Measurements from ENCODE around the gene STXBP3. TPM values are rescaled to one million over a fixed set of nuclear protein-coding genes. Genes with fewer than 3 reads are reported as not detected.
"Not testable (repeated sequence)": the region's sequence is repeated elsewhere in the genome, so short reads cannot be mapped to it uniquely, and the experiment has no call there.

STXBP3 gene
- total and polyA plus RNA-seq, 2 of the 13 experiments (the other 11 are each of a cell fraction or from before 2014, with no cell fraction given), result 13.0 to 20.8 TPM

DNA sequence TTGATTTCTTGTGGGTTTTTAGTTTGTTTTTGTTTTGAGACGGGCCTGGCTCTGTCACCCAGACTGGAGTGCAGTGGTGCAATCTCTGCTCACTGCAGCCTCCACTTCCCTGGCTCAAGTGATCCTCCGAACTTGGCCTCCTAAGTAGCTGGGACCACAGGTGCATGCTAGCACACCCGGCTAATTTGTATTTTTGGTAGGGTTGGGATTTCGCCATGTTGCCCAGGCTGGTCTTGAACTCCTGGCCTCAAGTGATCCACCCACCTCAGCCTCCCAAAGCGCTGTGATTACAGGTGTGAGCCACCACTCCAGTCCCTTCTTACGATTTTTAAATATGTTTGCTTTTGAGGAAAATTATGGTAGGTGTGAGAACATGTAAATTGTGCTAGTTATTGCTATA lies 44.4 kb upstream of the STXBP3 start:
- H3K4me1 ChIP-seq (ENCODE audit: insufficient read depth, low read length); H3K4me2 ChIP-seq (ENCODE audit: low read depth, low read length); DNase-seq (ENCODE audit: low spot score); H3K27ac ChIP-seq (ENCODE audit: extremely low read length, insufficient read depth, low read length); H3K79me2 ChIP-seq (ENCODE audit: insufficient read depth, low read length); CTCF ChIA-PET (ENCODE audit: low intra/inter-chr PET ratio, low total read pairs); H3K9ac ChIP-seq (ENCODE audit: insufficient read depth, low read depth, low read length); H3K9me3 ChIP-seq (ENCODE audit: low read length); ATAC-seq; H3K4me3 ChIP-seq (replicated peaks in 1 of 3; ENCODE audit: insufficient read depth in 1 of 3, low read depth in 2 of 3, low read length in 3 of 3); FAIRE-seq; in situ Hi-C loops (cut with HindIII; ENCODE audit: extremely low pct_ligation_motif_present, low pct_unique_long_range_greater_than_20kb); intact Hi-C loops (cut with micrococcal nuclease; ENCODE audit: unreplicated experiment); BruUV-seq (replicated peaks); H2AFZ ChIP-seq (ENCODE audit: low read length); H3K27me3 ChIP-seq (ENCODE audit: control insufficient read depth in 1 of 2, insufficient read depth in 2 of 2, low read length in 2 of 2); H4K20me1 ChIP-seq (ENCODE audit: insufficient read depth, low read length): not testable (repeated sequence)
- 96% methylated on average over 6 of the region's 6 CpGs for WGBS (ENCODE audit: low lambda C conversion rate)
- peaks cover 10 to 29% of the 10 kb centered on the region in 2 experiments for H3K36me3 ChIP-seq (replicated peaks in 1 of 2; ENCODE audit: control insufficient read depth in 1 of 2, insufficient read depth in 2 of 2, low read length in 2 of 2)
- POLR2A ChIA-PET, result interaction anchor here (0.8 kb wide), 1 partner anchor 10 kb away, joined by 3 read pairs; the partner anchor contains the start of gene PRPF38B
- TF ChIP-seq POLR2A (IDR thresholded peaks at IDR 0.05; ENCODE audit: insufficient read depth in 1 of 2, low read depth in 2 of 2, low read length in 2 of 2) (peak in 1 of 2 experiments; percentile 30; a peak in 1 of 4 replicates), SSRP1 (CRISPR knock-in tag; IDR thresholded peaks at IDR 0.05) (0 out of 2 replicates have a peak, but pooled peaks have one; percentile 44), RBM22 (optimal IDR thresholded peaks at IDR 0.05; ENCODE audit: low read length) (peak; percentile 52), ZNF460 (CRISPR knock-in tag; IDR thresholded peaks at IDR 0.05; ENCODE audit: borderline replicate concordance) (peak; percentile 51; the same call in 1 of the 2 replicates)
- TF ChIP-seq, protein P1, sequence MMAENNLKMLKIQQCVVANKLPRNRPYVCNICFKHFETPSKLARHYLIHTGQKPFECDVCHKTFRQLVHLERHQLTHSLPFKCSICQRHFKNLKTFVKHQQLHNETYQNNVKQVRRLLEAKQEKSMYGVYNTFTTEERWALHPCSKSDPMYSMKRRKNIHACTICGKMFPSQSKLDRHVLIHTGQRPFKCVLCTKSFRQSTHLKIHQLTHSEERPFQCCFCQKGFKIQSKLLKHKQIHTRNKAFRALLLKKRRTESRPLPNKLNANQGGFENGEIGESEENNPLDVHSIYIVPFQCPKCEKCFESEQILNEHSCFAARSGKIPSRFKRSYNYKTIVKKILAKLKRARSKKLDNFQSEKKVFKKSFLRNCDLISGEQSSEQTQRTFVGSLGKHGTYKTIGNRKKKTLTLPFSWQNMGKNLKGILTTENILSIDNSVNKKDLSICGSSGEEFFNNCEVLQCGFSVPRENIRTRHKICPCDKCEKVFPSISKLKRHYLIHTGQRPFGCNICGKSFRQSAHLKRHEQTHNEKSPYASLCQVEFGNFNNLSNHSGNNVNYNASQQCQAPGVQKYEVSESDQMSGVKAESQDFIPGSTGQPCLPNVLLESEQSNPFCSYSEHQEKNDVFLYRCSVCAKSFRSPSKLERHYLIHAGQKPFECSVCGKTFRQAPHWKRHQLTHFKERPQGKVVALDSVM (CRISPR knock-in tag; IDR thresholded peaks at IDR 0.05), result peak; percentile 69

DNA sequence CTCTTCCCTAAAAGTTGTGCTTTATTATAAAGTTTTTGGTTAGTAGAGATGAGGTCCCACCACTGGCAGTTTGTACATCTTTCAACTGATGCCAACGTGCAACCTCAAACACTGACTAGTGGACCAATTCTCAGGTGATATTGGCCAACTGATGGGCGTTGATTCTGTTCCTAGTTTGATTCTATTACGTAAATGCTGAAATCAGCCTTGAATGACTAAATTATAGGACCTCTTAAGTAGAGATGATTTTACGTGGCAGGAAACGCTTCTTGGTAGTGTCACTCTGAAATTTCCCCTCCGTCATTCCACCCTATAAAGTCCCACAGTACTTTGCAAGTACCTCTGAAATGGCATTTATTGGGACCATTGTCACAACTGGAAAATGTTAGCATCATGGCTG lies 42.5 kb upstream of the STXBP3 start:
- Histone ChIP-seq H3K36me3 (replicated peaks in 1 of 2; ENCODE audit: control insufficient read depth in 1 of 2, insufficient read depth in 2 of 2, low read length in 2 of 2) (peaks cover 5 to 16% of the 10 kb centered on the region in 2 experiments; a peak in 4 of 5 replicates), H3K27ac (ENCODE audit: extremely low read length, insufficient read depth, low read length) (no peak overlapping the region), H3K4me1 (ENCODE audit: insufficient read depth, low read length) (no peaks in the 10 kb centered on the region), H4K20me1 (ENCODE audit: insufficient read depth, low read length) (no peaks in the 10 kb centered on the region), H3K4me3 (replicated peaks in 1 of 3; ENCODE audit: insufficient read depth in 1 of 3, low read depth in 2 of 3, low read length in 3 of 3) (no peak overlapping the region), H2AFZ (ENCODE audit: low read length) (no peak overlapping the region), H3K9ac (ENCODE audit: insufficient read depth, low read depth, low read length) (no peak overlapping the region), H3K4me2 (ENCODE audit: low read depth, low read length) (no peak overlapping the region), H3K9me3 (ENCODE audit: low read length) (no peaks in the 10 kb centered on the region), H3K79me2 (ENCODE audit: insufficient read depth, low read length) (no peaks in the 10 kb centered on the region), H3K27me3 (ENCODE audit: control insufficient read depth in 1 of 2, insufficient read depth in 2 of 2, low read length in 2 of 2) (no peaks in the 10 kb centered on the region; a peak in 2 of 5 replicates)
- in situ Hi-C loops (cut with HindIII; ENCODE audit: extremely low pct_ligation_motif_present, low pct_unique_long_range_greater_than_20kb) (no loop called here), intact Hi-C loops (cut with micrococcal nuclease; ENCODE audit: unreplicated experiment) (no loop called here)
- no peak for FAIRE-seq
- no peak for ATAC-seq
- no TSS peak for BruUV-seq (replicated peaks)
- no peak for DNase-seq (ENCODE audit: low spot score)
- ChIA-PET POLR2A (interaction anchor here (2.3 kb wide), 1 partner anchor 12 kb away, joined by 11 read pairs; the partner anchor contains the start of gene PRPF38B), CTCF (ENCODE audit: low intra/inter-chr PET ratio, low total read pairs) (no interaction called here)
- WGBS (ENCODE audit: low lambda C conversion rate), result 90% methylated on average over 6 of the region's 6 CpGs
- TF ChIP-seq NCOA1 (CRISPR knock-in tag; IDR thresholded peaks at IDR 0.05) (no peak), ZNF143 (CRISPR knock-in tag; IDR thresholded peaks at IDR 0.05) (no peak), ZEB1 (IDR thresholded peaks at IDR 0.05; ENCODE audit: insufficient replicate concordance, low read depth) (no peak), ZBTB3 (CRISPR knock-in tag; IDR thresholded peaks at IDR 0.05; ENCODE audit: borderline replicate concordance, low read depth) (no peak), ZNF343 (CRISPR knock-in tag; IDR thresholded peaks at IDR 0.05) (no peak)
- TF ChIP-seq, protein P2, sequence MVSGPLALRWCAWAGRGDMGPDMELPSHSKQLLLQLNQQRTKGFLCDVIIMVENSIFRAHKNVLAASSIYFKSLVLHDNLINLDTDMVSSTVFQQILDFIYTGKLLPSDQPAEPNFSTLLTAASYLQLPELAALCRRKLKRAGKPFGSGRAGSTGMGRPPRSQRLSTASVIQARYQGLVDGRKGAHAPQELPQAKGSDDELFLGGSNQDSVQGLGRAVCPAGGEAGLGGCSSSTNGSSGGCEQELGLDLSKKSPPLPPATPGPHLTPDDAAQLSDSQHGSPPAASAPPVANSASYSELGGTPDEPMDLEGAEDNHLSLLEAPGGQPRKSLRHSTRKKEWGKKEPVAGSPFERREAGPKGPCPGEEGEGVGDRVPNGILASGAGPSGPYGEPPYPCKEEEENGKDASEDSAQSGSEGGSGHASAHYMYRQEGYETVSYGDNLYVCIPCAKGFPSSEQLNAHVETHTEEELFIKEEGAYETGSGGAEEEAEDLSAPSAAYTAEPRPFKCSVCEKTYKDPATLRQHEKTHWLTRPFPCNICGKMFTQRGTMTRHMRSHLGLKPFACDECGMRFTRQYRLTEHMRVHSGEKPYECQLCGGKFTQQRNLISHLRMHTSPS (CRISPR knock-in tag; IDR thresholded peaks at IDR 0.05; ENCODE audit: low read depth), result no peak
- TF ChIP-seq, protein P3, sequence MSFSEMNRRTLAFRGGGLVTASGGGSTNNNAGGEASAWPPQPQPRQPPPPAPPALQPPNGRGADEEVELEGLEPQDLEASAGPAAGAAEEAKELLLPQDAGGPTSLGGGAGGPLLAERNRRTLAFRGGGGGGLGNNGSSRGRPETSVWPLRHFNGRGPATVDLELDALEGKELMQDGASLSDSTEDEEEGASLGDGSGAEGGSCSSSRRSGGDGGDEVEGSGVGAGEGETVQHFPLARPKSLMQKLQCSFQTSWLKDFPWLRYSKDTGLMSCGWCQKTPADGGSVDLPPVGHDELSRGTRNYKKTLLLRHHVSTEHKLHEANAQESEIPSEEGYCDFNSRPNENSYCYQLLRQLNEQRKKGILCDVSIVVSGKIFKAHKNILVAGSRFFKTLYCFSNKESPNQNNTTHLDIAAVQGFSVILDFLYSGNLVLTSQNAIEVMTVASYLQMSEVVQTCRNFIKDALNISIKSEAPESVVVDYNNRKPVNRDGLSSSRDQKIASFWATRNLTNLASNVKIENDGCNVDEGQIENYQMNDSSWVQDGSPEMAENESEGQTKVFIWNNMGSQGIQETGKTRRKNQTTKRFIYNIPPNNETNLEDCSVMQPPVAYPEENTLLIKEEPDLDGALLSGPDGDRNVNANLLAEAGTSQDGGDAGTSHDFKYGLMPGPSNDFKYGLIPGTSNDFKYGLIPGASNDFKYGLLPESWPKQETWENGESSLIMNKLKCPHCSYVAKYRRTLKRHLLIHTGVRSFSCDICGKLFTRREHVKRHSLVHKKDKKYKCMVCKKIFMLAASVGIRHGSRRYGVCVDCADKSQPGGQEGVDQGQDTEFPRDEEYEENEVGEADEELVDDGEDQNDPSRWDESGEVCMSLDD (CRISPR knock-in tag; IDR thresholded peaks at IDR 0.05; ENCODE audit: borderline replicate concordance), result no peak
